GM21737 (cell line): ENCODE measurements around the gene CPOX.

Experiments used
- ATAC-seq: cut with Tn5 transposase; IDR thresholded peaks from one replicate; pipeline ENCODE4 v1.9.1; 2021; ENCODE audit warnings: mild to moderate bottlenecking, moderate library complexity; ENCODE audit not compliant: unreplicated experiment

Gene CPOX

DNA sequence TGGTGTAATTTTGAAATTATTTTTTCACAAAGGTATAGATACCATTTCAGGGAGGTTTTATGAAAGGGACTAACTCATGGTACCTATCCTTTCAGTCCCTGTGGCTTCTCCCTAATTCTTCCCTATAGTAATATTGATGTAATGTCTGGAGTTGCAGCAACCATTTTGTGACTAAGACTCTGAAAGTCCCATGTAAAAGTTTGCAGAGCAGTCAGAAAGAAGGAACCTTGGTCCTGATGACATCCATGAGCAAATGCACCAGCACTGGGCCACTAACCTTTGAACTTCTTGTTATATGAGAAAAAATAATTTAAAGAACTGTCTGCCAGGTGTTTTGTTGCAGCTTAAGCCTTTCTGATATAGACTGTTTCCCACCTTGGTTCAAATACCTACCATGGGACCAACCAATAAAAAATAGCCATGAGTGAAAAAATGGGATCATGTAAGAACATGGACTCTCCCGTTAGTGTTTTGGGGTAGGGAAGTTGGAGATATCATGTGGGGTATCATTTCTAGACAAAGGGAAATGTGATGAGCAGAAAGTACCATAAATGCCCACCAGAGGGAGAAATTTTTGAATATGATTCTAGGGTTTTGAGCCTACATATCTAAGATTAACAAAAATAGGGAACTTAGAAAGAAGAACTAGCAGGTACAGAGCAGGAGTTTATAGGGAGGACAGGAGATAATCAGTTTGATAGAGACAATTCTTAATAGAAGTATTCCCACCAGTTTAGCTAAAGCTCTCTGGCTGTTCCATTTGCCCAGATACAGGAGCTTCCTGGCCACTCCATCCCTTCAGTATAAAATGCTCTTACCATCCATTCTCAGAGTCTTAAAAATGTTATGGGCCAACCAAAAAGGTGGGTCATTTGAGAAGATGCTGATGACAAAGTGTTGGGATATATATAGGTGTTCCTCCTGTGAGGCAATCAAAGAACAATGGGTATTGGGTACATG, 3.4 kb upstream of the CPOX start:
- ATAC-seq = no peak

DNA sequence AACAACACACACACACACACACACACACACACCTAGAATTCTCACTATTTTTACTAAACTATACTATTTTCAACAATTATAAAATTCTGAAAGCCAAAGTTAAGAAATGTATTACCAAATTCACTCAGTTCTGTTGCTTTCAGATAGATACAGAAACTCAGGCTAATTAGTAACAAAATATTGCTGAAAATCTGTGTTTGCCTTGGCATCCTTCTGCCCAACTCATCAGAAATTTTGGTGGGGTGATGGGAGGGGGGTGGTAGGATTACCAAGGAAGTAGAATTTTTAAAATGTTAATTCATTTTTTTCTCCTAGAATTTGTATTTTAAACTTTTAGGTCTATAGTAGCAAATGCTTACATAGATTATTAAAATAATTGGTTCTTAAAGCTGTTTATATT, 2.7 kb upstream of the CPOX start:
- ATAC-seq = no peak

DNA sequence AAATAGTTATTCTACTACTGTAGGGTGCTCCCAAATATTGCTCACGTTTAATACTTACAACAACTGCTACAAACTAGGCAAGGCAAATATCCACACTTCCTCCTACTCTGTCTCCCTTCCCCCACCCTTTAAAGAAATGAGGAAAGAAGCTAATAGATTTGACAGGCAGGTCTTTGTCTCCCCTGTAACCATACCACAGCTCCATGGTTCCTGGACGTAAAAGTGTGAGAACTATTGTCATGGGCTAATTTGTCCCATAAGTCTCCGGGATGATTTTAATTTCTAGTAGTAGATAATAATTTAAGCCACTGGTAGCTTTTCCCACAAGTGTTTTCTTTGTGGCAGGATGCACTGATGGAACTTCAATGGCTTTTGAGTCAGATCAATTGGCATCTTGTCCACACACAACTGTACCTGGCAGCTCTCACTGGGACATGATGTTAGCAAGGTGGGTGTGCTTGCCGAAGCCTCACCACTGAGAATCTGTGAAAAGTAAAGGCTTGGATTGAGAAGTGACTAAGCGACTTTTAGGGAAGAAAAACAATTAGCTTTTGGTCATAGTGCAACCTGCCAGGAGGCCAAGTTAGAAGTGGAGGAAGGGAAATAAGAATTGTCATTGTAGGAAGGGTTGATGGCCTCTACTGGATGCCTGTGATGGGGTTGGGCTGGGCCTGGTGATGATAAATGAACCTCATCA, 1.4 kb upstream of the CPOX start:
- ATAC-seq = no peak

DNA sequence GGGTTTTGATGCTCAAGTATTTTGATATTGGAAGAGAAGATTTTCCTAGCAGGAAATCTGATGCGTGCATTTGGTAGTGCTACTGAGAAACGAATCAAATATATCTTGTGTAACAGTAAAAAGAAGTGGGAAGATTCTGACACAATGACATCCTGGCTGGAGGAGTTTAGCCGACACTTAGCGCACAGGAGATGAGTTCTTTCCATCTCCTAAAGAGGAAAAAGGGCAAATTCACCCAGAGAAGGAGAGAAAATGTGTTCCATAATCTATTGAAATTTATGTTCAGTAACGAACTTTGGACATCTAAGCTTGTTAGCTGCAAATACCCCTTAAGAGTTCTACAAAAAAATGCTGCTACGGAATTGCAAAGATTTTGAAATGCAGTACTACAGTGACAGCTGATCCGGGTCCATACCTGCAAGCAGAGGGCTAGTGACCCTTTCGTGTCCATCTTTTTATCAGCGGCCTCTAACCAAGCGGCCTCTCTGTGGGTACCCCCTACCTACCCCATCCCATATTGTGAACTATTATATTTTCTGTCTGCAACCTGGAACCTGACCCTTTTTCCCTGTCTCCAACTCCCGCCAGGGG, 971 bp downstream of the CPOX start:
- no peak for ATAC-seq

DNA sequence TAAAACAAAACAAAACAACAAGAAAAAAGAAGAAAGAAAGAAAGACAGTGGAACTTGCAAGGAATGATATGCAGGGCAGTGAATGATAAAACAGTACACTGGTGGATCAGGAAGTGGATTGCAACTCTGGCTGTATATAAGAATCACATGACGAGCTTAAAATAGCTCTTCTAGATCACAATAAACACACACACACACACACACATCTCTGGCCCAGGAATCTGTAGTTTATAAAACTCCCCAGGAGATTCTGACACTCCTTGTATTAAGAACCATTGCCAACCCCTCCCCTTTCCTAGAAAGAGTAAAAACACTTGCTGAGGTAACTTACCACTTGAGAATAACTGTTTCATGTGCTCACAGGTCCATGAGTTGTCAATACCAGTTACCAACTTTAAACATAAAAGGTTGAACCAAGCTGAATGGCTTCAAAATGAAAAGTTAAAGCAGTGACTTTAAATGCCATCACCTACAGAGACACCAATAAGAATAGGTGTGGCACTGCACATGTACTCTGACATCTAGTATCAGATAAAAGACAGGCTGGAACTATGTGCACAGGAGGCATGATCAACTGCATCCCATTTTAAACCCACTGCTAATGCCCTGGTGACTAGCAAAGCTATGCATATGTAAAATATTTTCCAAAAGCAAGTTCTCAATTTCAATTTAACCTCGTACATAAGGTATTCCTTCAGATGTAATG, 3.9 kb downstream of the CPOX start:
- ATAC-seq = no peak

DNA sequence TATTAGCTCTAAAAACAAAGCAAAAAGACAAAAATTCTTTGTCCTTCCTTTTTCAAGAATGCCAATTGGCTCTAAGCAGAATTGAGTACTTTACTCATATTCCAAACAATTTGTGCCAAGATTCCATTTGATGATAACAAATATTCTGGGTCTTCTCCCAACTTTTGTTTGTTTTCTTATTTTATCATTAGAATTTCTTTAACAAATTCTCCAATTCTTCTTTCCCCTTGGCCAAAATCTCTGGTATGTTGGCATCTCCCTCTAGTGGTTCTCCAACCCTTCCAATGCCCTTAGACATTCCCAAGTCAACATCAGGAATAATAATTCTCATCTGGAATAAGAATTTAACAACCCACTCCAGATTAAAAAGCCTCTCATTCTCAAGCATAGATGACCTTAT, 5.3 kb downstream of the CPOX start:
- no peak for ATAC-seq

DNA sequence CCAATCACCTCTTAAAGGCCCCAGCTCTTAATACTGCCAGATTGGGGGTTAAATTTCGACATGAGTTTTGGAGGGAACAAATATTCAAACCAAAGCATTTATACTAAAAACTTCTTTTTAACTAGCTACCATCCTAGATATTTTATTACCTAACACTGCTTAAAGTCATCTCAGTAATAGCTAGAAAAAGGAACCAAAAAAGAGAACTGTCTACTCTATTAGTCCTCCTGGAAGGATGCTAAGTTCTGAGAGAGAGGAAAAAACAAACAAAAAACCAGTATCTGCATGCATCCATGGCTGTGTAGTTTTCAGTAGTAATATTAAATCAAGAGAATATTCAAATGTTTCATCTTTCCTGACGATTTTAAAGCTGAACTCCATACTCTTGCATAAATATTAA, 5.8 kb downstream of the CPOX start:
- no peak for ATAC-seq

DNA sequence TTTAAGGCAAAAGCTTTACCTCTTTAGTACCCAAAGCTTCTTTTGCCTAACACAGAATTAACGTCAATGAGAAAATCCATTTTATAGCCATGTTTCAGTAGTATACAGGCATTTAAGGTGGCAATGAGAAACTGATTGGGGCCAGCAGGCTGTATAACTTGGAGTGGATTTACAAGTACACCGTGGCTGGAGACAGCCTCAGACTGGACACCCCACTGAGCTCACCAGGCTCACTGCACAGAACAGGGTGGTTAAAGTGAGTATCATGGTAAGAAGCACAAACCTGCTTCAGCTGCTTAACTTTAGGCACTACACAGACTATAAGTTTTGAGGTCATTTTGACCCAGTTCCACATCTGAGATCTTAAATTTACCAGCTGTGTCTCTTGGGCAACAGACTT, 8.9 kb downstream of the CPOX start:
- ATAC-seq = no peak

DNA sequence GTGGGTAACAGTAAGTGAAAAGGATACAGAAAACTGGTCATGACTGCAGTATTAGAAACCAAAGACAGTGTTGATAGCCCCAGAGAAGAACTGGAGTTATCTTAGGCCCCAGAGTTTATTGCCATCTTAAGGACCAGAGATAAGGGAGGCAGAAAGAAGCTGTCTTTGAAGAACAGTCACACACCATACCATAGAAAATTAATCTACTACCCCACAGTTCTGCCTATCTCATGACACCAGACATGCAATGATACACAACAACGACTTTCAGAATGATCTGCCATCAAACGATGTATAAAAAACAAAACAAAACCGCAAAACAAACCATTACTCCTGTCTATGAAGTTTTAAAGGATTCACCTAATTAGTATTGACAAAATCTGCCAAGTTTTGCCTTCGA, 9.6 kb downstream of the CPOX start:
- ATAC-seq = no peak

DNA sequence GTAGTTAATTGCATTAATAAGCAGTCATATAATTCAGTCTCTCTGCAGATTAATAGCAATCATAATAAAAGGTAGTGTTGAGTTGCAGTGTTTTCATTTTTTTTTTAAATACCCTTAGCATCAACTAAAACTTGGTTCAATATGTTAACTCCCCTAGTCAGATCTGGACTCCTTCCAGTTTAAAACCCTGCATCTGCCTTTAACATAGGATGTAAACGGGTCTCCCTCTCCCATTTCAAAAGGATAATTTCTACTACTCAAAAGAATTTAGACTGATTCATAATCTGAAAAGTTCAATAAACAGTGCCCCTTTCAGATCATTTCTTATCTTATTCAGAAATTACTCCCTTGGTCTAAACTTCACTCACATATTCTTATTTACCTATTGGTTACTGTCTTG, 11.4 kb downstream of the CPOX start:
- no peak for ATAC-seq

DNA sequence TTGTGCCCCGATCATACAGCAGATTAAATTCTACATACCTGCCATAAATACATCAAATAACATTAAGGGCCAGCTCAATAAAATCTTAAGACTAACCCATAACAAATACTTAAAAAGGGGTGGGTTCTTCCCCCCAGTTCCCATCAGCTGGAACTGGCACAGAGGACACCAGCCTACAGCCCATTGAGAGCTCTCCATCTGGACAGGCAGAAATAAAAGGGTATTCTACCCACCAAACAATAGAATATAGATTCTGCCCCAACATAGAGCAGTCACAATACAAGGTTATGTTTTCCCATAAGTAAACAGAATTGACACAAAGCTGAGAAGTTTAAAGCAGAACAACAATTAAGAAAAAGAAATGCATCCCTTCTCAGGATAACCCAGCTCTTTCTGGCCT, 11.9 kb downstream of the CPOX start:
- no peak for ATAC-seq

DNA sequence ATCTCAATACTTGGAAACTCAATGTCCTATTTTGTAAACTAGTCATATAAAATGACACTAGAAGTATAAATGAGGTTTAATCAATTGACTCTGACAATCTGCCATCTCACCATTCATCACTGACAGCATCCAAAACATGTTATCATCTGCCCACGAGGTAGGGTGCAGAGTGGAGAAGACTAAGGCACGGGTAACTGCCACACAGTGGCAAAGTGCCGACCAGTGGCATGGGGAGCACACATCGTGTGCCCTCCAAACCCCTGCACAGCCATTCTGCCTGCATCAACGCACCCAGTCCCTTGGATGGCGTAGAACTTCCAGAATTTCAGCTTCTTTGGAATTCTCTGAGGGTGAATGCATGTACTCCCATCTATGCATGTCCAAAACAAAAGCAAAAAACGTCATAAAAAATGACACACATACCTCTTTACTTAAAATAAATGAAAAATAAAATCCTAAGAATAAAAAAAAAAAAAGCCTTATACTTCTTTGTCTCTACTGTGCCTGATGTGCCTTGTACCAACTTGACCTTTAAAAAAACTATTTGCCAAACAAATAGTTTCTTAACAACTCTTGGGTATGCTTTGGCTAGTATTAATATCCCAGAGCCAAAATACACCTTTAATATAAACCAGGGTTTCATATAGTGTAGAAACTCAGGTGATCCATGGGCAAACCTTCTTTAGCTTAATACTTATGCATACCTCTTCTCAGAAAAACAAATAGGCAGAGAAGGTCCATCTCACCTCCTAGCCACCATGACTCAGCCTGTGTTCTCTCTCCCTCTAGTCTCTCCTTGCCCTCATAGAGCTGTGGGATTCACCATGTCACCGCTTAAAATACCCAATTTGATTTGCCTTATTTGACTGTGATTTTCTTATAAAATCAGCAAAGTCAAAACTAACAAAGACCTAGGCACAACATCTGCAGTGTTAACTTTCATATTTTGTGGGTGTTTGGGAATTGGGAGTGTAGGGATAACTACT, 12.7 kb downstream of the CPOX start:
- ATAC-seq = no peak

DNA sequence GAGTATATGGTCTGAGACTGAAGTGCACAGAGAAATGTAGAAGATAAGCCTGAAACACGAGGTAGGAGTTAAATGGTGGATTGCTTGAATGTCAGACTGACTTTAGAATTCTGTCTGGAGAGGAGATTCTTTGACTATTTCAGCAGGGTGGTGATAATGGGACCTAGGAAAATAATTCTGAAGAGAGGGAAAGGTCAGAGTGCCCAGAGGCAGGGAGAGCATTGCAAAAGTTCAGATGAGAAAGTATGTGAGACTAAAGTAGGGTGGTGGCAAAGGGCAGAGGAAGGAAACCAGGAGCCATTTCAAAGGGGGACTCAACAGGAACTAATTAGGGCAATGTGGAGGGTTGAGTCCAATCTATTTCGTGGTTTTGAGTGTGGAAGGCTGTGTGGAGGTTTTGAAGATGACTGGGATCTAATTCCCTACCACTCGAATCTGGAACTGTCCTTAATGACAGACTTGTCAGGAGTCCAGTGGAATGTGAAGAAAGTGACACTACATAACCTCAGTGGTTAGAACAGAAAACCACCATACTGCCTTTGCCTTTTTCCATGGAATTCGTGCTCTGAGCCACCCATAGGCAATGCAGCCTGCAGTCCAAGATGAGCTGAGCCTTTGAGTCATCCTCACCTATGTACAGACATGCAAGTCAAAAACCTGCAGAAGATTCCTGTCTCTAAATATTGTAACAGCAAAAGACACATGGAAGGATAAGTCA, 16.1 kb downstream of the CPOX start:
- ATAC-seq = no peak

DNA sequence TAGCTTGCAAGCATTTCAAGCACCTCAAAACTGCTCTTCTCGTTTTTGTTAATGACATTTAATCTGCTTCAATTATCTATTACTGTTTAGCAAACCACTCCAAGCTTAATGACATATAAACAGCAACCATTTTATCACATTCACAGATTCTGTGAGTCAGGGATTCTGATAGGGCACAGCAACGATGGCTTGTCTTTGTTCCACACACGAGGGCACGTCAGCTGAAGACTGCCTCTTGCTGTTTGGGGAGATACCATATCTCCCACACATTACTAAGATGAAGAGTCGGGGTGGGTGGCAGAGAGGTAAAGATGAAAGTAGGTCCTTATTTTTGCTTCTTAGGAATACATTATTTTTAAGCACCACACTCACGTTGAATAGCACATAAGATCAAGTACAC, 19.3 kb downstream of the CPOX start:
- no peak for ATAC-seq

DNA sequence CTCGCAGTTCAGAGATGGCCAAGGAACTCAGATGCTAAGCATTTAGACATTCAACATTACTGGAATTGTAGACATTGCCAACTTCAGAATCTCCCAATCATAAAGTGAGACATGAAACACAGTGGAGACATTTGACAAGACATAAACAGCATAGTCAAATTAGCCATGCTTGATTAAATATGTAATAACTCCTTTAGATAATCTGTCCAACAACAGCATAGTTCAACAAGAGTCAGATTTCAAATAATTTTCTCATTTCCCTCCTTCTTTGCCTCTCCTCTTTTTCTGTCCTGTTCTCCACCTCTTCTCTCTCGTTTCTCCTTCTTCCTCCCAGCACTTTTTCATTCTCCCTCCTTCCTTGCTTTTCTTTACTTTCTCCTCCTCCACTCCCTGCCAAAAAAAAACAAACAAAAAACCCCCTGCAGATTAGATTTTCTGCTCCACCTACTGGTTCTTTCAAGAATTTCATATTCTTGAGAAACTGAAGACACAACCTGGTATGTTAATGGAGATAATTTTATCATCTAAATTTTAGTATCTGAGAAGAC, 20.2 kb downstream of the CPOX start:
- no peak for ATAC-seq

DNA sequence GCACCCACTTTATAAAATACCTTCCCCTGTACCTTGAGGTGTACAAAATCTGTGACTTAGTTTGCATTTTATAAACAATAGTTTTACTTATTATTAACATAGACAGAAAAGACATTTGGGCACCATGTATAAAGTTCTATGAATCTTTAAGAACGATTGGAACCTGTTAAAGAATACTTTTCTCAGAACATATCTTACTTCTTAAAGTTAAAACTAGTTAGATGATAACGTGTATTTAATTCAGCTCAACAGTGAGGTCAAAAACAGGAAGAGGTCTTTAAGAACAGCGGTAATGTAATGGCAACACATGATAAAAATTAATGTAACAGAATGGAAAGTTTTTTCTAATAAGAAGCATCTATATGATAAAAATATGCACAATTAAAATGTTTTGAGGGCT, 25.0 kb downstream of the CPOX start:
- no peak for ATAC-seq

DNA sequence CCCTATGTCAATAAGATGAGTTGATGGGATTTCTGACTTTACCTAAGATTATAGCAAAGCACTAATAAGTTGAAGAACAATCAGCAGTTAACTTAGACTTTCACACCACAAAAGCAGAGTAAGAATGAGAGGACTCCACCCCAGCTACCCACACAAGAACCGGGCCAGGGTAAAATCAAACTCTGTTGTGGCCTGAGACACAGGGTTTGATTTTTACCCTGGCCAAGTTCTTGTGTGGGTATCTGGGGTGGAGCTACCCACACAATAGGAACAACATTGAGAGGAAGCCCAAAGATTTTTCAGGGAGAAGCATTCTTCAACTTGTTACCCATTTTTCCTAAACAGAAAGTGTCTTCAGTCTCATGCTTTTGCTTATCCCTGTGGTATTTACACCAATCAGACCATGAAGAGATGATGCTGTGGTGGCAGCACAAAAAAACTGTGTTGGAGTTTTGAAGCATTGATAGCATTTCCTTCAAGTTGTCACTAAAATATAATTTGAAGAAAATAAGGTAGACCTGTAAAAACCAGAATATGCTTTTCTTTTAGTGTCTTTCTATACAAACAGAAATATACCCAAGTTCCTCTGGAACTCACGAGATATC, 25.6 kb downstream of the CPOX start:
- ATAC-seq = no peak

DNA sequence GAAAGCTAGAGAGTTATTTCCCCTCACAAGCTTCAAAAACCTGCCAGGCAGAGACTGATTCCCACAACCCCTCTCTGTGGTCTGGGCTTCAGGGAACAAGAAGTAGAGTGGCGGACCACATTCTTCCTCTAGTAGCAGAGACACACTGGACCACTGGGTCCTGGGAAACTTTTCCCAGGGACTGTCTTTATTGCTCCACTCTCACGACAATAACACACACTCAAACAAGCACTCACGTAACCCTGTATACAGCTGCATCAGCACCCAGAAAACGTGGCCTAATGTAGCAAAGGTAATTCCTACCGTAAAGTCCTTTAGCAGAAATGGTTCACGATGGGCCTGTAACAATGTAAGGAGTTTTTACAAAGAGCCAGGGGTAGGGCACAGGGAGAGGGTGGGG, 27.6 kb downstream of the CPOX start:
- no peak for ATAC-seq

DNA sequence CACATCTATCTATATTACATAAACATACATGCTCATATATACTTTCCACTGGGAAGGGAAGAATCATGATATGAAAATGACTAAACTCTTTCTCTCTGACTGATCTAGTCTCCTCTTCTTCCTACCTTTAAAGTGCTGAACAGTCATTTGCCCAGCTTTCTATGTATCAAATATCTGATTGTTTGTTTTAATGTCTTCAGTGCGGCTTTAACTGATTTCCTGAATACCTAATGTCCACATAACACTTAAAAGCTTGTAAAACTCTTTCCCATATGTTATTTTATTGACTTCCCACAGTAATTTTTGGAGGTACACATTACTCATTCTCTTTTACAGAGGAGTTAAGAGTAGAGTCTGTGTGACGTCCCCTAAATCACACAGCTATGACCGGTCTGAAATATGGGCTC, 28.2 kb downstream of the CPOX start:
- no peak for ATAC-seq
